Measurements from ENCODE around the gene LTN1.

GRCh38 chr21:28936036-28936435 is 56.6 kb downstream of the LTN1 start:
- TF ChIP-seq POLR2AphosphoS5 (IDR thresholded peaks at IDR 0.05; ENCODE audit: low read depth, low read length) (no peak), TAF1 (IDR thresholded peaks at IDR 0.05; ENCODE audit: low read depth, low read length) (no peak), POLR2A (IDR thresholded peaks at IDR 0.05; ENCODE audit: low read depth, low read length) (no peak), POU2F2 (IDR thresholded peaks at IDR 0.05; ENCODE audit: low read depth, low read length) (no peak)

Data from GM12891 (cell line).